AG04450 (cell line): Measurements from ENCODE around the gene B4GALNT4. TPM values are rescaled to one million over a fixed set of nuclear protein-coding genes. Genes with fewer than 3 reads are reported as not detected.

Experiments
- CTCF ChIA-PET: fragments of 300-600, 350-600 bp; formaldehyde crosslinking; extraction: SDS; loops from one replicate; lab custom pipeline; 2022; ENCODE audit warnings: antibody characterized with exemption, inconsistent platforms; lab: Charles Lee
- POLR2A ChIA-PET: fragments of 350-600 bp; formaldehyde crosslinking; extraction: SDS; loops from one replicate; lab custom pipeline; 2021; ENCODE audit warnings: antibody characterized with exemption, inconsistent platforms; lab: Yijun Ruan, JAX
- DNase-seq: peaks from one replicate; pipeline ENCODE4 v3.0.0-alpha.2; 2011; ENCODE audit warnings: low read depth, low spot score
- H3K27ac ChIP-seq: one replicate; pipeline ENCODE4 v1.5.1; 2012; ENCODE audit warnings: low read depth, low read length, control low read depth
- H3K27me3 ChIP-seq: one replicate; pipeline ENCODE4 v1.6.0; 2012; ENCODE audit warnings: low read length; ENCODE audit not compliant: control insufficient read depth, insufficient read depth
- H3K4me3 ChIP-seq: 2 replicates; pipeline ENCODE4 v1.5.1; 2011; ENCODE audit warnings: mild to moderate bottlenecking, low read depth, low read length, control low read depth
- H3K9me3 ChIP-seq: 2 replicates; pipeline ENCODE4 v1.5.1; 2012; ENCODE audit warnings: low read length; ENCODE audit not compliant: control insufficient read depth, insufficient read depth
- polyA plus RNA-seq: library from polyadenylated mRNA; depleted of rRNA; stranded (reverse); fragments of >200 nt; gene quantifications from 2 replicates; pipeline ENCODE4 v1.2.3, GENCODE V29; 2011
- TF ChIP-seq, protein P1 (sequence below): IDR thresholded peaks from 2 replicates; pipeline ENCODE4 v1.5.1; 2011; ENCODE audit warnings: low read depth, low read length, control low read depth, inconsistent platforms

B4GALNT4 gene
- polyA plus RNA-seq, 1 experiment: 7.8 TPM

DNA sequence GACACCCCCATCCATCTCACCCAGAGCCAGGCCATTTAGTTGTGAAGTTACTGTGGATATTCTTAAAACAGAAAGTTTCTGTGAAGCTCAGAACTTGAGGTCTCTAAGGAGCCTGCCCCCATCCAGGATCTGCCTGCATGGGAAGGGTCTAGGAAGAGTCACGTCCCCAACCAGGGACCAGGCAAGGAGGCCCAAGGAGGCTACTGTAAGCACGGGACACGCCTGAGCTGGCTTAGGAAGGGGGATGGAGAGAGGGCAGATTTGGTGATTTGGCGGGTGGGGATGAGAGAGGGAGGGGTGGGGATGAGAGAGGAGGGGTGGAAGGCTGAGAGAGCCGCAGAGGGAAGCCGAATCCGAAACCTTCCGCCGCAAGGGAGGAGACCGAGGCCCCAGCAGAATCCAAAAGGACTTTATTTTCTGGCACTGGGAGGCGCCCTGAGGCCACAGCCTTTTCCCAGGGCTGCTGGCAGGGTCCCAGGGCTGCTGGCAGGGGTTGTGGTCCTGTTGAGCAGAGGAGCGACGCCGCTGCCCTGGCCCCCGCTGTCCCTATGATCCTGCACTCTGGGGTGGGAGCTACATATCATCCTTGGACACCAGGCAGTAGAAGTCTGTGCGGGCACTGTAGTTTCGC lies 36.1 kb downstream of the B4GALNT4 start:
- TF ChIP-seq, protein P1, sequence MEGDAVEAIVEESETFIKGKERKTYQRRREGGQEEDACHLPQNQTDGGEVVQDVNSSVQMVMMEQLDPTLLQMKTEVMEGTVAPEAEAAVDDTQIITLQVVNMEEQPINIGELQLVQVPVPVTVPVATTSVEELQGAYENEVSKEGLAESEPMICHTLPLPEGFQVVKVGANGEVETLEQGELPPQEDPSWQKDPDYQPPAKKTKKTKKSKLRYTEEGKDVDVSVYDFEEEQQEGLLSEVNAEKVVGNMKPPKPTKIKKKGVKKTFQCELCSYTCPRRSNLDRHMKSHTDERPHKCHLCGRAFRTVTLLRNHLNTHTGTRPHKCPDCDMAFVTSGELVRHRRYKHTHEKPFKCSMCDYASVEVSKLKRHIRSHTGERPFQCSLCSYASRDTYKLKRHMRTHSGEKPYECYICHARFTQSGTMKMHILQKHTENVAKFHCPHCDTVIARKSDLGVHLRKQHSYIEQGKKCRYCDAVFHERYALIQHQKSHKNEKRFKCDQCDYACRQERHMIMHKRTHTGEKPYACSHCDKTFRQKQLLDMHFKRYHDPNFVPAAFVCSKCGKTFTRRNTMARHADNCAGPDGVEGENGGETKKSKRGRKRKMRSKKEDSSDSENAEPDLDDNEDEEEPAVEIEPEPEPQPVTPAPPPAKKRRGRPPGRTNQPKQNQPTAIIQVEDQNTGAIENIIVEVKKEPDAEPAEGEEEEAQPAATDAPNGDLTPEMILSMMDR: no peak
- POLR2A ChIA-PET: no interaction called here
- no peak for DNase-seq
- no peaks in the 10 kb centered on the region for H3K27me3 ChIP-seq
- H3K9me3 ChIP-seq: peaks cover 4% of the 10 kb centered on the region; the same call in 1 of the 2 replicates
- no peak overlapping the region for H3K27ac ChIP-seq
- CTCF ChIA-PET: interaction anchor here (0.9 to 2.1 kb wide), 2 partner anchors 42 to 43 kb away, joined by 3 to 18 read pairs; no protein-coding TSS in a partner anchor
- H3K4me3 ChIP-seq: no peak overlapping the region

DNA sequence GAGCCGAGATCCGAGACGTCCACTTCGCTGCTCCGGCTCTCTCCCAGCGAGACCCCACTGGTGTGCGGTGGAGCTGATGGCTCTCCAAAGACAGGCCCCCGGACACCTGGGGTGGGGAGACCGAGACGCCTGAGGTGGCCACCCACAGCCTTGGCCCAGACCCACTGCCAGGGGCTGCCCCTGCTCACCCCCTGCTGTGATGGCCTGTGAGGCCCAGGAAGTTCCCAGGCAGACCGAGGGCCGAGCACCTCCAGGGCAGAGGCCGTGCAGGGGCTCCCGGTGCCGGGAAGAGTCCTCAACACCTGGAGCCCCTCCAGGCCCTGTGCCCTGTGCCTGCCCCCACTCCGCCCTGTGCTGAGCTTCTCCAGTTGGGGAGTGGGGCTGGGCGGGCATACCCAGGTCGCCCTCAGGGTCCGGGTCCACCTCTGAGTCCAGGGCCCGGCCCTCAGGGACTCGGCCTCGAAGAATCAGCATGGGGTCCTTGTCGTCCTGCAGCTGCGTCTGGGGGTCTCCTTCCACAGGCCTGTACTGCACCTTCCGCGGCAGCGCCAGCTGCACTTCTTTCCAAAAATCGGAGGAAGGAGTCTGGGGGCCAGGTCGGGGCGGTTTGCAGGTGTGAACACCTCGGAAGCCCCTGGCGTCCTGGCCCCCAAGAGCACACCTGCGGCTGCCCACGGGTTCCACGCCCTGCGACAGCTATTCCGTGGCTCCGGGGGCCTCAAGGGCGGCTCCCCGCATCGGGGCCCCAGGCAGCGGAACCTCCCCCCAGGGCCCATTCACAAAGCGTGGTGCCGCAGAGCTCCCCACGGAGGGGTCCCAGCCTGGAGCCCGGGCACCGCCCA lies 36.9 kb downstream of the B4GALNT4 start:
- POLR2A ChIA-PET: interaction anchor here (0.5 to 1.3 kb wide), 4 partner anchors 10 to 199 kb away, joined by 3 to 4 read pairs (median 3); partner anchors contain the start of gene BET1L
- Histone ChIP-seq H3K27ac (no peak overlapping the region), H3K4me3 (peak overlapping the region; percentile 68), H3K27me3 (no peaks in the 10 kb centered on the region), H3K9me3 (peaks cover 4% of the 10 kb centered on the region; the same call in 1 of the 2 replicates)
- TF ChIP-seq, protein P1: no peak
- CTCF ChIA-PET: interaction anchor here (1.0 to 2.1 kb wide), 2 partner anchors 42 to 43 kb away, joined by 3 to 18 read pairs; no protein-coding TSS in a partner anchor
- DNase-seq: no peak

DNA sequence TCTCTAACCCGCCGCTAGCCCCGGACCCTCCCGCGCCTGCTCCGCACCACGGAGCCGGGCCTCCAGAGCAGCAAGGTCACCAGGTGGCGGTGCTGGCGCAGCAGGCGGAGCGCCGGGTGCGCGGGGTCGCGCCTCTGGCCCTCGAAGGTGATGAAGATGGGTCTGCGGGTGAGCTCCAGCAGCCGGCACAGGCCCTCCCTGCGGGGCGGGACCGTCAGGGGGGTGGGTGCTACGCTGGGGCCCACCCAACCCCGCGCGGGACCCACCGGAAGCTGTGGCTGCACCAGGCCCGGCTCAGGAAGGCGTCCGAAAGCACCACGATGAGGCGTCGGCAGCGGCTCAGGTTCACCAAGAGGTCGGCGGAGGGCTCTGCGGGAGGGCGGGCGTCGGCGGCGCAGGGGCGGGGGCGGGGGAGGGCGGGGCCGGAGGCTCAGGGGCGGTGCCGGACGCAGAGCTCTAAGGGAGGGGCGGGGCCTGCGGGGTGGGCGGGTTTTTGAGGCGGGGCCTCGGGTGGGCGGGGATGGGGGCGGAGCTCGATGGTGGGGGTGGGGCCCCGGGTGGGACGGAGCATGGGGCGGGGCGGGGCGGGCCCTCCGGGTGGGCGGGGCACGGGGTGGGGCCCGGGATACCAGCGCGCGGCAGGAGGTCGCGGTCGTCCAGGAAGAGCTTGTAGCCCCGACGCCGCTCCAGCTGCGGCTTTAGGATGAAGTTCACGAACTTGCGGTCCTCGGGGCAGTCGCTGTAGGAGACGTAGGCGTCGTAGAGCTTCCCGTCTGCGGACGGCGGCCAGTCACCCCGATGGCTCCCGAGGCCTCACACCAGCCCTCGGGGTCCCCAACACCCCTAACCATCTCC lies 37.7 kb downstream of the B4GALNT4 start:
- CTCF ChIA-PET: interaction anchor here (1.0 to 2.1 kb wide), 3 partner anchors 41 to 44 kb away, joined by 3 to 18 read pairs (median 3); no protein-coding TSS in a partner anchor
- Histone ChIP-seq H3K4me3 (peak overlapping the region; percentile 68), H3K27me3 (no peaks in the 10 kb centered on the region), H3K9me3 (peaks cover 4% of the 10 kb centered on the region; the same call in 1 of the 2 replicates), H3K27ac (no peak overlapping the region)
- DNase-seq: peak; percentile 41
- POLR2A ChIA-PET: interaction anchor here (0.5 to 1.3 kb wide), 6 partner anchors 10 to 200 kb away, joined by 3 to 4 read pairs (median 3); partner anchors contain the start of genes BET1L and PKP3
- TF ChIP-seq, protein P1: no peak

DNA sequence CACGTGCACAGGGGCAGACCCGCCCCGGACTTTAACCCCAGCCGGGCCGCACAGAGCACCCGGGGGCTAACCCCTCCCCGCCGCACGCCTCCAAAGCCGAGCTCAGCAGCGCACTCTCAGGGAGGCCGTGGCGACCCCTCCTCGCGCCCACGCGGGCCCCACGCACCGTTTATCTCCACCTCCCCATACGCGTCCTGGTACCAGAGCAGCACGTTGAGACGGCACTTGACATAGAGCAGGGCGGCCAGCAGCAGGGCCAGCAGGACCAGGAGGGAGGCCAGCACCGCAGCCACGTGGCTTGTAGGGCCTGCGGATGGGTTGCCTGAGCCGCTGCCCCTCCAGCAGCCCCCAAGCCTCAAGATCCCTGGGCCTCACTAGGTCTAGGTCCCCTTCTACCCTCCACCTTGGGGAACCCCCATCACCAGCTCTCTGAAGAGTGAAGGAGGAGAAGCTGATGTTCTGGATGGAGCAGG lies 38.4 kb downstream of the B4GALNT4 start:
- no peaks in the 10 kb centered on the region for H3K27me3 ChIP-seq
- DNase-seq: no peak
- peaks cover 4% of the 10 kb centered on the region; the same call in 1 of the 2 replicates for H3K9me3 ChIP-seq
- ChIA-PET CTCF (interaction anchor here (1.0 to 2.1 kb wide), 2 partner anchors 41 to 43 kb away, joined by 3 to 18 read pairs; no protein-coding TSS in a partner anchor), POLR2A (interaction anchor here (0.5 to 1.3 kb wide), 4 partner anchors 14 to 201 kb away, joined by 3 read pairs; partner anchors contain the start of genes BET1L and PKP3)
- no peak overlapping the region for H3K4me3 ChIP-seq
- no peak overlapping the region for H3K27ac ChIP-seq
- TF ChIP-seq, protein P1: no peak
